GM21360 (cell line): Measurements from ENCODE around the gene GUCY1A2.

Experiments
- ATAC-seq: cut with Tn5 transposase; IDR thresholded peaks from one replicate; pipeline ENCODE4 v1.9.1; 2021; ENCODE audit warnings: mild to moderate bottlenecking, moderate library complexity; ENCODE audit not compliant: unreplicated experiment

Gene GUCY1A2

GRCh38 chr11:106999196-106999595 is 19.1 kb downstream of the GUCY1A2 start:
- no peak for ATAC-seq

GRCh38 chr11:106998916-106999188 is 19.4 kb downstream of the GUCY1A2 start:
- no peak for ATAC-seq

GRCh38 chr11:106998116-106998915 is 20.0 kb downstream of the GUCY1A2 start:
- ATAC-seq = no peak

GRCh38 chr11:106997227-106997626 is 21.0 kb downstream of the GUCY1A2 start:
- ATAC-seq = no peak

GRCh38 chr11:106996691-106997090 is 21.6 kb downstream of the GUCY1A2 start:
- no peak for ATAC-seq

GRCh38 chr11:106990331-106990730 is 27.9 kb downstream of the GUCY1A2 start:
- no peak for ATAC-seq

- no peak for ATAC-seq
Observed at GRCh38 chr11:106989078-106989455, 29.2 kb downstream of the GUCY1A2 start.

GRCh38 chr11:106988151-106989077 is 29.9 kb downstream of the GUCY1A2 start:
- no peak for ATAC-seq

- ATAC-seq = no peak
Observed at GRCh38 chr11:106986673-106987072, 31.6 kb downstream of the GUCY1A2 start.

GRCh38 chr11:106986261-106986660 is 32.0 kb downstream of the GUCY1A2 start:
- no peak for ATAC-seq

GRCh38 chr11:106983991-106984390 is 34.3 kb downstream of the GUCY1A2 start:
- no peak for ATAC-seq

- ATAC-seq = no peak
Observed at GRCh38 chr11:106983261-106983660, 35.0 kb downstream of the GUCY1A2 start.

GRCh38 chr11:106974831-106975230 is 43.4 kb downstream of the GUCY1A2 start:
- no peak for ATAC-seq

GRCh38 chr11:106971864-106972263 is 46.4 kb downstream of the GUCY1A2 start:
- ATAC-seq = no peak

- ATAC-seq = no peak
Observed at GRCh38 chr11:106969644-106970355, 48.5 kb downstream of the GUCY1A2 start.

- no peak for ATAC-seq
Observed at GRCh38 chr11:106962995-106963394, 55.3 kb downstream of the GUCY1A2 start.

- no peak for ATAC-seq
Observed at GRCh38 chr11:106961518-106961917, 56.8 kb downstream of the GUCY1A2 start.

- no peak for ATAC-seq
Observed at GRCh38 chr11:106961048-106961447, 57.2 kb downstream of the GUCY1A2 start.

- no peak for ATAC-seq
Observed at GRCh38 chr11:106959800-106960199, 58.5 kb downstream of the GUCY1A2 start.

GRCh38 chr11:106959386-106959785 is 58.9 kb downstream of the GUCY1A2 start:
- ATAC-seq = no peak

- no peak for ATAC-seq
Observed at GRCh38 chr11:106958517-106959248, 59.6 kb downstream of the GUCY1A2 start.
